Measurements from ENCODE around the gene ZFY. TPM values are rescaled to one million over a fixed set of nuclear protein-coding genes. Genes with fewer than 3 reads are reported as not detected.

ZFY gene
- total RNA-seq, 2 donors from 2014 or later = not detected

Other genes starting within 250 kb of the ZFY start
- gene SRY, start 147.7 kb upstream of the ZFY start, total RNA-seq = not detected
- not detected for gene RPS4Y1, start 93.8 kb upstream of the ZFY start, total RNA-seq

Measured in posterior vena cava (tissue), 2 donors.